Activated CD4-positive, alpha-beta T cell treated with anti-CD3 and anti-CD28 coated beads for 36 hours (primary cell): ENCODE measurements around the gene GPS1. TPM values are rescaled to one million over a fixed set of nuclear protein-coding genes. Genes with fewer than 3 reads are reported as not detected.

Source experiments
- ATAC-seq: fragments of 200-7000 bp; cut with Tn5 transposase; one replicate; pipeline ENCODE4 v1.10.0; 2021; ENCODE audit warnings: mild to moderate bottlenecking, moderate library complexity
- CTCF ChIA-PET: fragments of 350-600 bp; sonication (Branson Sonifier 250); formaldehyde crosslinking; loops from one replicate; lab custom pipeline; 2021; ENCODE audit warnings: antibody characterized with exemption; lab: Charles Lee
- POLR2A ChIA-PET: fragments of 350-600 bp; sonication (Branson Sonifier 250); formaldehyde crosslinking; loops from one replicate; lab custom pipeline; 2021; ENCODE audit warnings: antibody characterized with exemption, inconsistent platforms; lab: Charles Lee
- DNase-seq: peaks from one replicate; pipeline ENCODE4 v3.0.0-alpha.2; 2020
- H3K27ac Mint-ChIP-seq: one replicate; pipeline ENCODE4 v1.8.0; 2021; ENCODE audit warnings: mixed read lengths
- H3K27me3 Mint-ChIP-seq: one replicate; pipeline ENCODE4 v1.8.0; 2021; ENCODE audit warnings: mixed read lengths
- H3K36me3 Mint-ChIP-seq: one replicate; pipeline ENCODE4 v1.8.0; 2021; ENCODE audit warnings: low read depth, mixed read lengths
- H3K4me1 Mint-ChIP-seq: one replicate; pipeline ENCODE4 v1.8.0; 2021; ENCODE audit warnings: mixed read lengths
- H3K4me3 Mint-ChIP-seq: one replicate; pipeline ENCODE4 v1.8.0; 2021; ENCODE audit warnings: mild to moderate bottlenecking, moderate library complexity, mixed read lengths
- H3K9me3 Mint-ChIP-seq: one replicate; pipeline ENCODE4 v1.8.0; 2021; ENCODE audit warnings: low read depth, mixed read lengths
- intact Hi-C, 2 experiments: fragments of 100-400 bp; cut with DNase I in 1 of 2; cut with micrococcal nuclease in 1 of 2; formaldehyde crosslinking; loops; one replicate each; pipeline versions ENCODE4 v1.14.2 to v1.15.1; 2022 to 2024; cut with DNase I, micrococcal nuclease
- total RNA-seq, 2 experiments: library from RNA; stranded (reverse); gene quantifications; one replicate each; pipeline ENCODE4 v1.2.3, GENCODE V29; 2021

GPS1 gene
- total RNA-seq, 2 experiments from 2014 or later: 69.0 to 73.5 TPM

- intact Hi-C loops: loop anchor here (1.0 to 10.0 kb wide), 8 partner anchors 7 to 467 kb away; partner anchors contain the start of genes FASN (in 2 of the 2), LRRC45 (in 2 of the 2), ALYREF (in 1 of the 2) and ANAPC11 (in 1 of the 2)
- DNase-seq: peak; percentile 92
- Mint-ChIP-seq H3K4me3 (peak overlapping the region; percentile 67), H3K4me1 (peaks cover 13% of the 10 kb centered on the region), H3K27ac (no peak overlapping the region), H3K27me3 (no peaks in the 10 kb centered on the region), H3K9me3 (no peaks in the 10 kb centered on the region), H3K36me3 (peaks cover 11% of the 10 kb centered on the region)
- ATAC-seq: peak; percentile 79
- ChIA-PET CTCF (interaction anchor here (0.6 to 3.4 kb wide), 26 partner anchors 10 to 384 kb away, joined by 3 to 35 read pairs (median 3); partner anchors contain the start of genes DUS1L, FASN, MAFG and PYCR1), POLR2A (interaction anchor here (0.6 kb wide), 1 partner anchor 537 kb away, joined by 6 read pairs; no protein-coding TSS in a partner anchor)
Observed at GRCh38 chr17:82030470-82031302, 21.0 kb upstream of the GPS1 start.

DNA sequence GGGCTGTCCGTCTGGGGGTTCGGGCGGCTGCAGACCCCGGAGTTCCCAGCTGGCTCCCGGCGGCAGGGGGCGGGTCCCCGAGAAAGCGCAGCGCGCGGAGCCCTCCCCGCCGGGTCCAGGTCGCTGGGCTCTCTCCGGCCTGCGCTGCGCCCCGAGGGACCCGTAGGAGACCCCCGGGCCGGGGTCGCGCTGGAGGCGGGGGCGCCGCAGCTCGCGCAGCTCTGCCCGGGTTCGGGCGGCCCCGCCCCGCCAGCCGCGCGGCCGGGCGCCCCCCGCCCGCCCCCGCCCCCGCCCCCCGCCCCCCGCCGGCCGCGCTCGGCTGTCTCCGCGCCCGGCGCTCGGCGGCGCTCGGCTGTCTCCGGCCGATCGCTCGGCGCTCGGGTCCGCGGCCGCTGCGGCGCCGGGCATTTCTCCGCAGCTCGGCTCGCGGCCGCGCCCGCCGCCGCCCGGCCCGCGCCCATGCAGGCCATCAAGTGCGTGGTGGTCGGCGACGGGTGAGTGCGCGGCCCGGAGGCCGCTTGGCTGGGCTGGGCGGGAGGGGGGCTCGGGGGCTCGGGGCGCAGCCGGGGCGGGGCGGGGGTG, 20.3 kb upstream of the GPS1 start, which contains the start of gene RAC3:
TSS of gene RAC3 (plus strand) at position 376 of the 582 bp plus-strand sequence. CDS start at position 460, 84 bp downstream.
- intact Hi-C loops: loop anchor here (1.0 to 10.0 kb wide), 5 partner anchors 8 to 466 kb away; partner anchors contain the start of genes LRRC45 (in 2 of the 2), ALYREF (in 1 of the 2), ANAPC11 (in 1 of the 2) and FASN (in 1 of the 2)
- Mint-ChIP-seq H3K27me3 (no peaks in the 10 kb centered on the region), H3K4me3 (peak within 1 kb of the TSS; percentile 67), H3K27ac (no peak within 1 kb of the TSS), H3K4me1 (peaks cover 18% of the 10 kb centered on the region), H3K9me3 (no peaks in the 10 kb centered on the region), H3K36me3 (peaks cover 11% of the 10 kb centered on the region)
- DNase-seq: peak; percentile 46
- POLR2A ChIA-PET: no interaction called here
- CTCF ChIA-PET: interaction anchor here (0.9 to 3.4 kb wide), 5 partner anchors 34 to 126 kb away, joined by 4 to 35 read pairs (median 6); partner anchors contain the start of genes DUS1L and FASN
- ATAC-seq: peak; percentile 54

GRCh38 chr17:82031885-82032627, 19.6 kb upstream of the GPS1 start:
- Mint-ChIP-seq H3K27ac (no peak overlapping the region), H3K4me1 (peaks cover 18% of the 10 kb centered on the region), H3K4me3 (peak overlapping the region; percentile 43), H3K36me3 (peaks cover 11% of the 10 kb centered on the region), H3K27me3 (no peaks in the 10 kb centered on the region), H3K9me3 (no peaks in the 10 kb centered on the region)
- ChIA-PET CTCF (interaction anchor here (1.4 to 3.4 kb wide), 2 partner anchors 66 to 122 kb away, joined by 4 to 35 read pairs; partner anchors contain the start of gene FASN), POLR2A (no interaction called here)
- intact Hi-C loops: loop anchor here (1.0 to 10.0 kb wide), 5 partner anchors 9 to 465 kb away; partner anchors contain the start of genes LRRC45 (in 2 of the 2), ALYREF (in 1 of the 2), ANAPC11 (in 1 of the 2) and FASN (in 1 of the 2)
- ATAC-seq (peak; percentile 54), DNase-seq (peak; percentile 74)

- intact Hi-C loops: loop anchor here in 1 of 2 experiments (5.0 to 10.0 kb wide), 2 partner anchors 291 to 464 kb away; no protein-coding TSS in a partner anchor
- DNase-seq: no peak
- ATAC-seq: no peak
- POLR2A ChIA-PET: no interaction called here
- Mint-ChIP-seq H3K27ac (no peak overlapping the region), H3K4me1 (peaks cover 22% of the 10 kb centered on the region), H3K4me3 (peak overlapping the region; percentile 41), H3K27me3 (no peaks in the 10 kb centered on the region), H3K36me3 (peaks cover 11% of the 10 kb centered on the region), H3K9me3 (no peaks in the 10 kb centered on the region)
- CTCF ChIA-PET: interaction anchor here (0.7 kb wide), 1 partner anchor 71 kb away, joined by 3 read pairs; no protein-coding TSS in a partner anchor
Observed at GRCh38 chr17:82033359-82034085, 18.2 kb upstream of the GPS1 start.

DNA sequence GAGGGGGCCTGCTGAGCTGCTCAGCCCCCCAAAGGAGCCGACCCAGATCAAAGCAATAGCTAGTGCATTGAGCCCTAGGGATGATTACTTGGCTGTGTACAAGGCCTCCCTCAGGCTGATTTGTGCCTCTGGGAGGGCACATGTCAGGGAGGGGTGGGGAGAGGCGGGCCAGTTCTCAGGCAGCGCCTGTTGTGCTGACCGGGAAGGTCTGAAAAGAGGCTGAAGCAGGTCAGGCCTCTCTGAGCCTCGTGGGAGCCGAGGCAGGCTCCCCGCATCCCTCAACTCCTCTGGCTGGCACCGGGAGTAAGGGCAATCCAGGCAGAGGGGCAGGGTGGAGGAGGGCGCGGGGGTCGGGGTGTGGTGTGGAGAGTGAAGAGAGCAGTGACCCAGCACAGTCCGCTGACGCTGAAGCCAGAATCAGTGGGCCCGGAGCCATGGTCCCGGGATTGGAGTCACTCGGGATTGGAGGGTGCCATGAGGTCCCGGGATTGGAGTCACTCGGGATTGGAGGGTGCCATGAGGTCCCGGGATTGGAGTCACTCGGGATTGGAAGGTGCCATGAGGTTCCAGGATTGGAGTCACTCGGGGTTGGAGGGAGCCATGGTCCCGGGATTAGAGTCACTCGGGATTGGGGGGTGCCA, 17.2 kb upstream of the GPS1 start:
- Mint-ChIP-seq H3K4me3 (no peak overlapping the region), H3K9me3 (no peaks in the 10 kb centered on the region), H3K27ac (no peak overlapping the region), H3K27me3 (no peaks in the 10 kb centered on the region), H3K36me3 (peaks cover 10% of the 10 kb centered on the region), H3K4me1 (peaks cover 29% of the 10 kb centered on the region)
- DNase-seq (no peak), ATAC-seq (no peak)
- ChIA-PET POLR2A (interaction anchor here (0.7 to 1.2 kb wide), 3 partner anchors 8 to 269 kb away, joined by 3 read pairs; partner anchors contain the start of genes CENPX and LRRC45), CTCF (interaction anchor here (1.1 to 1.8 kb wide), 2 partner anchors 12 to 132 kb away, joined by 4 to 7 read pairs; partner anchors contain the start of genes CENPX and LRRC45)
- intact Hi-C loops: loop anchor here in 1 of 2 experiments (5.0 to 10.0 kb wide), 2 partner anchors 290 to 463 kb away; no protein-coding TSS in a partner anchor

DNA sequence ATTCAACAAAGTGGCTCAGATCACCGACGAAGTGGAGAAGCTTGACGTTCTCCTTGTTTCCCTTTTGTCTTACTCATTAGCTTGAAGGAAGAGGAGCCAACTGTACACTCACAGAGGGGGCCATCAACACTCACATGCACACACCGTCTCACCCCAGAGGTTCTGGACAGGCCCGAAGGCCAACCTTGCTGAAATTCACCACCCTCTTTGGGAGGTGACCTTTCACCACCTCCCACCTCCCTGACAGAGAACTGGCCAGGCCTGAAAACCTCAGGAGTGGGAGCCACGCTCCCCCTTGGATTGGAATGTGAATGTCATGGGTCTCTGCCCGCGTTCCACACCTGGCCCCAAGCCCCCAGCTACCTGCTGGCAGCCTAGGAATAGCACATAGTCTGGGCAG, 16.2 kb upstream of the GPS1 start:
- intact Hi-C loops: loop anchor here in 1 of 2 experiments (10.0 kb wide), 1 partner anchor 289 kb away; no protein-coding TSS in a partner anchor

GRCh38 chr17:82035956-82036633, 15.6 kb upstream of the GPS1 start:
- DNase-seq (no peak), ATAC-seq (no peak)
- peaks cover 7% of the 10 kb centered on the region for H3K36me3 Mint-ChIP-seq
- peak overlapping the region; percentile 82 for H3K4me3 Mint-ChIP-seq
- ChIA-PET CTCF (interaction anchor here (0.9 to 1.8 kb wide), 4 partner anchors 13 to 77 kb away, joined by 3 to 7 read pairs (median 3); partner anchors contain the start of genes CENPX and LRRC45), POLR2A (interaction anchor here (0.6 to 0.9 kb wide), 2 partner anchors 284 to 332 kb away, joined by 3 to 10 read pairs; no protein-coding TSS in a partner anchor)
- no peaks in the 10 kb centered on the region for H3K27me3 Mint-ChIP-seq
- intact Hi-C loops: loop anchor here (2.0 to 10.0 kb wide), 3 partner anchors 13 to 415 kb away; partner anchors contain the start of genes CENPX (in 1 of the 2), CYBC1 (in 1 of the 2) and LRRC45 (in 1 of the 2)
- peaks cover 23% of the 10 kb centered on the region for H3K4me1 Mint-ChIP-seq
- H3K9me3 Mint-ChIP-seq: no peaks in the 10 kb centered on the region
- H3K27ac Mint-ChIP-seq: no peak overlapping the region

More for the DNA sequence above, 16.2 kb upstream of the GPS1 start:
- DNase-seq (no peak), ATAC-seq (no peak)
- Mint-ChIP-seq H3K4me3 (peak overlapping the region; percentile 82), H3K4me1 (peaks cover 25% of the 10 kb centered on the region), H3K27ac (peak overlapping the region; percentile 31), H3K27me3 (no peaks in the 10 kb centered on the region), H3K36me3 (peaks cover 7% of the 10 kb centered on the region), H3K9me3 (no peaks in the 10 kb centered on the region)
- ChIA-PET POLR2A (interaction anchor here (0.7 to 1.2 kb wide), 4 partner anchors 9 to 284 kb away, joined by 3 to 10 read pairs (median 3); partner anchors contain the start of genes CENPX and LRRC45), CTCF (interaction anchor here (0.6 to 1.8 kb wide), 4 partner anchors 13 to 131 kb away, joined by 3 to 7 read pairs (median 4); partner anchors contain the start of genes CENPX and LRRC45)

DNA sequence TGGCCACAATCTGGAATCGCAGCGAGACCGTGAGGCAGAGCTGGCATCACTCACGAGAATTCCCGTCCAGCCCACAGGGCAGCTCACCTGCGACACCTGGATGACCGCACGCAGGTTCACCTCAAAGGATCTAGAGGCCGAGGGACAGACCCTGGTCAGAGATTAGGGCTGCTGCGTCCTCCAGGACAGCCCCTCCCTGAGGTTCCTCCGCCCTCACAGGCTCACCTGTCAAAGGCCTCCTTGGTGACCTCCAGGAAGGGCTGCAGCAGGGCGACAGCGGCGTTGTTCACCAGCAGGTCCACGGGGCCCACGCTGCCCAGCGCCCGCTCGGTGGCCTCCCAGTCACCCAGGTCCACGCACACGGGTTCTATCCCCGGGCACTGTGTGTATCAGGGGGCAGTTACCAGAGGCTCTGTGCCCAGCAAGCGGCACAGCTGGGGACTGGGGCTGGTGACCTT, 15.0 kb upstream of the GPS1 start:
- H3K9me3 Mint-ChIP-seq: no peaks in the 10 kb centered on the region
- no peaks in the 10 kb centered on the region for H3K27me3 Mint-ChIP-seq
- H3K27ac Mint-ChIP-seq: peak overlapping the region; percentile 65
- peaks cover 7% of the 10 kb centered on the region for H3K36me3 Mint-ChIP-seq
- intact Hi-C loops: loop anchor here (1.0 to 10.0 kb wide), 15 partner anchors 13 to 414 kb away; partner anchors contain the start of genes LRRC45 (in 2 of the 2), ASPSCR1 (in 1 of the 2), CENPX (in 1 of the 2) and CYBC1 (in 1 of the 2)
- H3K4me3 Mint-ChIP-seq: peak overlapping the region; percentile 82
- POLR2A ChIA-PET: interaction anchor here (0.6 kb wide), 1 partner anchor 332 kb away, joined by 3 read pairs; no protein-coding TSS in a partner anchor
- ATAC-seq: no peak
- H3K4me1 Mint-ChIP-seq: peaks cover 23% of the 10 kb centered on the region
- DNase-seq: no peak
- CTCF ChIA-PET: interaction anchor here (0.9 to 1.2 kb wide), 2 partner anchors 69 to 77 kb away, joined by 3 read pairs; no protein-coding TSS in a partner anchor
